HG02798 (cell line): Measurements from ENCODE around the gene ZMYND11.
"Not testable (repeated sequence)": the region's sequence is repeated elsewhere in the genome, so short reads cannot be mapped to it uniquely, and the experiment has no call there.

Source experiments
- ATAC-seq: cut with Tn5 transposase; IDR thresholded peaks from one replicate; pipeline ENCODE4 v1.9.1; 2021; ENCODE audit warnings: mild to moderate bottlenecking; ENCODE audit not compliant: unreplicated experiment, poor library complexity

The ZMYND11 gene

GRCh38 chr10:132946-133898 lies 2.0 kb upstream of the ZMYND11 start:
- ATAC-seq = no peak

GRCh38 chr10:134247-135131 lies 766 bp upstream of the ZMYND11 start:
- ATAC-seq = peak; percentile 52

GRCh38 chr10:135601-136464 lies 578 bp downstream of the ZMYND11 start:
- ATAC-seq = peak; percentile 33

- peak; percentile 5 for ATAC-seq
These were observed 1.2 kb downstream of the ZMYND11 start for GRCh38 chr10:136465-136762.

GRCh38 chr10:137031-137430 lies 1.8 kb downstream of the ZMYND11 start:
- no peak for ATAC-seq

GRCh38 chr10:137606-138005 lies 2.4 kb downstream of the ZMYND11 start:
- ATAC-seq = no peak

- ATAC-seq = no peak
These were observed 7.1 kb downstream of the ZMYND11 start for GRCh38 chr10:142371-142770.

GRCh38 chr10:152915-153314 lies 17.7 kb downstream of the ZMYND11 start:
- ATAC-seq = no peak

- no peak for ATAC-seq
These were observed 19.1 kb downstream of the ZMYND11 start for GRCh38 chr10:154348-154747.

GRCh38 chr10:167383-167782 lies 32.1 kb downstream of the ZMYND11 start:
- ATAC-seq = no peak

GRCh38 chr10:173741-174140 lies 38.5 kb downstream of the ZMYND11 start:
- ATAC-seq = no peak

GRCh38 chr10:176677-177076 lies 41.4 kb downstream of the ZMYND11 start:
- no peak for ATAC-seq

GRCh38 chr10:178208-178607 lies 43.0 kb downstream of the ZMYND11 start:
- ATAC-seq = no peak

- no peak for ATAC-seq
These were observed 43.5 kb downstream of the ZMYND11 start for GRCh38 chr10:178723-179122.

- ATAC-seq = no peak
These were observed 47.4 kb downstream of the ZMYND11 start for GRCh38 chr10:182441-183201.

- ATAC-seq = no peak
These were observed 48.9 kb downstream of the ZMYND11 start for GRCh38 chr10:184174-184573.

GRCh38 chr10:184911-185310 lies 49.7 kb downstream of the ZMYND11 start:
- no peak for ATAC-seq

- ATAC-seq = not testable (repeated sequence)
These were observed 50.3 kb downstream of the ZMYND11 start for GRCh38 chr10:185571-185970.

- no peak for ATAC-seq
These were observed 51.7 kb downstream of the ZMYND11 start for GRCh38 chr10:186911-187310.

- ATAC-seq = no peak
These were observed 53.3 kb downstream of the ZMYND11 start for GRCh38 chr10:188546-188945.
